Effector CD8-positive, alpha-beta T cell (primary cell): ENCODE measurements around the gene TMEM178B.
"Not testable (repeated sequence)": the region's sequence is repeated elsewhere in the genome, so short reads cannot be mapped to it uniquely, and the experiment has no call there.

ENCODE experiments used
- DNase-seq: peaks from one replicate; lab custom pipeline; 2025; lab: John Stamatoyannopoulos, UW
- total RNA-seq, 4 experiments: gene quantifications; one replicate each; lab custom pipeline; 2026; lab: John Stamatoyannopoulos, UW

TMEM178B gene
- 0.35 to 0.91 (median 0.62) reads per million in 4 experiments for total RNA-seq

- no peak for DNase-seq
Measured at GRCh38 chr7:141073641-141074161, at the start of gene TMEM178B. TMEM178B (plus strand) TSS chr7:141074064.

GRCh38 chr7:141024668-141025067 is 49.2 kb upstream of the TMEM178B start:
- DNase-seq = no peak

GRCh38 chr7:141027043-141027442 is 46.8 kb upstream of the TMEM178B start:
- no peak for DNase-seq

GRCh38 chr7:141028767-141029166 is 45.1 kb upstream of the TMEM178B start:
- no peak for DNase-seq

- DNase-seq = not testable (repeated sequence)
Measured at GRCh38 chr7:141032539-141033323, 41.1 kb upstream of the TMEM178B start.

GRCh38 chr7:141038100-141038499 is 35.8 kb upstream of the TMEM178B start:
- DNase-seq = not testable (repeated sequence)

- DNase-seq = no peak
Measured at GRCh38 chr7:141039376-141039775, 34.5 kb upstream of the TMEM178B start.

GRCh38 chr7:141042222-141043193 is 31.4 kb upstream of the TMEM178B start:
- no peak for DNase-seq

- DNase-seq = no peak
Measured at GRCh38 chr7:141043616-141044015, 30.2 kb upstream of the TMEM178B start.

- DNase-seq = no peak
Measured at GRCh38 chr7:141045126-141045841, 28.6 kb upstream of the TMEM178B start.

GRCh38 chr7:141045842-141046620 is 27.8 kb upstream of the TMEM178B start:
- no peak for DNase-seq

GRCh38 chr7:141053626-141054025 is 20.2 kb upstream of the TMEM178B start:
- no peak for DNase-seq

- no peak for DNase-seq
Measured at GRCh38 chr7:141055146-141055545, 18.7 kb upstream of the TMEM178B start.

GRCh38 chr7:141057788-141058187 is 16.1 kb upstream of the TMEM178B start:
- no peak for DNase-seq

GRCh38 chr7:141067856-141068255 is 6.0 kb upstream of the TMEM178B start:
- not testable (repeated sequence) for DNase-seq

GRCh38 chr7:141071260-141071854 is 2.5 kb upstream of the TMEM178B start:
- DNase-seq = no peak

- no peak for DNase-seq
Measured at GRCh38 chr7:141071855-141072547, 1.9 kb upstream of the TMEM178B start.

GRCh38 chr7:141072548-141073172 is 1.2 kb upstream of the TMEM178B start:
- DNase-seq = no peak

GRCh38 chr7:141073173-141073640 is 657 bp upstream of the TMEM178B start:
- DNase-seq = no peak
